GM19397 (cell line): ENCODE results near the gene TCEA3.

Source experiments
- ATAC-seq: cut with Tn5 transposase; IDR thresholded peaks from one replicate; pipeline ENCODE4 v1.9.1; 2021; ENCODE audit warnings: mild to moderate bottlenecking, moderate library complexity; ENCODE audit not compliant: unreplicated experiment

Gene TCEA3

GRCh38 chr1:23341931-23342692 is 82.4 kb downstream of the TCEA3 start:
- ATAC-seq: no peak

- no peak for ATAC-seq
Measured at GRCh38 chr1:23339632-23340031, 84.9 kb downstream of the TCEA3 start.

DNA sequence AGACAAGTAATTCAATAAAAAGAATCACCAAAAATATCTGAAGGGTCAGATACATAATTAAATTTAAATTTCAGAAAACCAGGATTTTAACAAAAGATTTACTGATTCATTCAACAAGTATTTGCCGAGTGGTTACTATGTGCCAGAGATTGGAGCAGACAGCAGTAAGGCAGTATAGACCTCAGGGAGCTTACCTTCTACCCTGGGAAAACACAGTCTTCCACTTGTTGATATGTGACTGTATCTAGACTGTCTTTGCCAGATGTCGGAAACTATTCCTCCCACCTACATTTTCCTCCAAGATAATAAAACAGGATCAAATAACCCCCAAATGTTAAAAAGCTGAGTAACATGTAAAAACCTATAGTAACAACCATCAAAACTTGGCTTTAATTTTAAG is 86.7 kb downstream of the TCEA3 start:
- no peak for ATAC-seq

GRCh38 chr1:23331713-23332112 is 92.8 kb downstream of the TCEA3 start:
- ATAC-seq: no peak
